ENCODE measurements around the gene IGFBP6.

IGFBP6 gene, protein sequence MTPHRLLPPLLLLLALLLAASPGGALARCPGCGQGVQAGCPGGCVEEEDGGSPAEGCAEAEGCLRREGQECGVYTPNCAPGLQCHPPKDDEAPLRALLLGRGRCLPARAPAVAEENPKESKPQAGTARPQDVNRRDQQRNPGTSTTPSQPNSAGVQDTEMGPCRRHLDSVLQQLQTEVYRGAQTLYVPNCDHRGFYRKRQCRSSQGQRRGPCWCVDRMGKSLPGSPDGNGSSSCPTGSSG

DNA sequence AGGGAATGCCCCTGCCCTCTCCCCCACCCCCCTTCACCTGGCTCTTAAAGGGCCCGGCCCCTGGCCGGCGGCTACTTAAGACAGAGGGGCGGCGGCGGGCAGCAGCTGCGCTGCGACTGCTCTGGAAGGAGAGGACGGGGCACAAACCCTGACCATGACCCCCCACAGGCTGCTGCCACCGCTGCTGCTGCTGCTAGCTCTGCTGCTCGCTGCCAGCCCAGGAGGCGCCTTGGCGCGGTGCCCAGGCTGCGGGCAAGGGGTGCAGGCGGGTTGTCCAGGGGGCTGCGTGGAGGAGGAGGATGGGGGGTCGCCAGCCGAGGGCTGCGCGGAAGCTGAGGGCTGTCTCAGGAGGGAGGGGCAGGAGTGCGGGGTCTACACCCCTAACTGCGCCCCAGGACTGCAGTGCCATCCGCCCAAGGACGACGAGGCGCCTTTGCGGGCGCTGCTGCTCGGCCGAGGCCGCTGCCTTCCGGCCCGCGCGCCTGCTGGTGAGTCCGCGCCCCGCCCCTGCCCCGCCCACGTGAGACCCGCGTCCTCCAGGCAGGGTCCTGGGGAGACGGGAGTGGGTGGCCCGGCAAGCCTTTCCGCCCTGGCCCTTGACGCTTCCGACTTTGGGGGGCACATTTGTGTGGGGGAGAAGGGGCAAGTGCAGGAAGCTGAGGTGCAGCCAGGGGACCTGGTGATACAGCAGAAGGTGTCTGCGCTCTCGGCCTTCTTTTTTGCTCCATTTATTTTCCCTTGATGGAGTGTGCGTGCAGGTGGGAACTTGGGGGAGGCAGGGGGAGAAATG, at the start of gene IGFBP6:
TSS of gene IGFBP6 (plus strand) at position 104 of the 790 bp plus-strand sequence. CDS start at position 155, 51 bp downstream.
- no peak for DNase-seq (ENCODE audit: low read depth in 2 of 2, low spot score in 1 of 2)

DNA sequence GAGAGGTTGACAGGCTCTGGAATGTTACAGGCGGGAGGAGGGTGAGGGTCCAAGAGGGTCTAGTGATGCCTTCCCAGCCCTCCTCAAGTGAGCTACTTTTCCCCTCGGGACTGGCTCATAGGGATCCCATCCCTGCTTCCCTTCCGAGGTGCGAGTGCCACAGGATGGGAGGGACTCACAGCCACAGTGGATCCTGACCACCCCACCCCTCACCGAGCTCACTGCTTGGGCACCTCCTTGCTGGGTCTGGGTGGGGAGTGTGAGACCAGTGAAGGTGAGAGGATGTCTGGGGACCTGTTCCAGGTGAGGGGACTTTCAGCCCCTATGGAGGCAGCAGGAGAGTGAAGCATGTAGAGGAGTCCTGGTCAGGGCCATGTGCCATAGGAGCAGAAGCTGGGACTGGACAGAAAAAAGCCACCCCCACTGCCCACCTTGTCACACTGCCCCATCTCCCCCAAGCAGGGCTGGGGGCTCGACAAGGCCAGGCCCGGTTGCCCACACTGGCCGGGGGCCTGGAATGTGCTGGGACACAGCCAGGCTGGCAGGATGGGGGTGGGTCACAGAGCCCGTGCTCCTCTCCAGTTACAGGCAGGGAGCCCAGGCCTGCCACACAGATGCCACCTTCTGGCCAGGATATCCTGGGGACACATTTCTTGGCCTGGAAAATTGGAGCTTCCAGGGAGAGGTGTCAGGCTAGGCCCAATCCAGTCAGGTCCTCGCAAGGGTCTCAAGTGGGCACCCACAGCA, 49.3 kb upstream of the IGFBP6 start:
- no peak for DNase-seq (ENCODE audit: low read depth in 2 of 2, low spot score in 1 of 2)

DNA sequence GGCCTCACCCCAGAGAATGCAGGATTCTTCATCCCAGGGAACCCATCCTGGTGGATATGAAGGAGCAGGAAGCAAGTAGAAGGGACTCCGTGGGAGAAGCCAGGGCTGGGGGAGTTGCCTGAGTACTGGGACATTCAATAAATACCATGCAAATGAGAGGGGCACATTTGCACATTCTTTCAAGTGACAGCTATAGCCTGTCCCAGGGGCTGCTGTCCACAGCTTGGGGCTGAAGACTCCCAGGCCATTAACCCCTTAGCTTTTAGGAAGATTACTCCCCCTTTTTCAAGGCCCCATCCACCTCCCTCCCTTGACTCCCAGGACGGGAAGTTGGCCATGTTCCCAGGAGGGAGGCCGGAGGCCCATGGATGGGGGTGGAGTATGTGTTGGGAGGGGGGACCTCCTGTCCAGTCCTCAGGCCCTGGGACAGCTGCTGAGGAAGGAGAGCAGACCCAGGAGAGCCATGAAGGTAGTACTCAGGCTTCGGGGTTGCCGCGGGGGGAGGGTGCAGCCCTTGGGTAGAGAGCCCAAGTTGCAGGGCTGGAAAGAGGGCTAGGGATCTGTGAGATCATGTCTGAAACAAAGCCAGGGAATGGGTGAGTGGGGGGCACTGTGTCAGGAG, 48.6 kb upstream of the IGFBP6 start:
- no peak for DNase-seq (ENCODE audit: low read depth in 2 of 2, low spot score in 1 of 2)

GRCh38 chr12:53049571-53050318, 47.7 kb upstream of the IGFBP6 start, which contains the start of gene TNS2:
Gene TNS2 (plus strand): TSS chr12:53050065. CDS start chr12:53050186, 121 bp downstream.
- DNase-seq (ENCODE audit: low read depth in 2 of 2, low spot score in 1 of 2): no peak

DNA sequence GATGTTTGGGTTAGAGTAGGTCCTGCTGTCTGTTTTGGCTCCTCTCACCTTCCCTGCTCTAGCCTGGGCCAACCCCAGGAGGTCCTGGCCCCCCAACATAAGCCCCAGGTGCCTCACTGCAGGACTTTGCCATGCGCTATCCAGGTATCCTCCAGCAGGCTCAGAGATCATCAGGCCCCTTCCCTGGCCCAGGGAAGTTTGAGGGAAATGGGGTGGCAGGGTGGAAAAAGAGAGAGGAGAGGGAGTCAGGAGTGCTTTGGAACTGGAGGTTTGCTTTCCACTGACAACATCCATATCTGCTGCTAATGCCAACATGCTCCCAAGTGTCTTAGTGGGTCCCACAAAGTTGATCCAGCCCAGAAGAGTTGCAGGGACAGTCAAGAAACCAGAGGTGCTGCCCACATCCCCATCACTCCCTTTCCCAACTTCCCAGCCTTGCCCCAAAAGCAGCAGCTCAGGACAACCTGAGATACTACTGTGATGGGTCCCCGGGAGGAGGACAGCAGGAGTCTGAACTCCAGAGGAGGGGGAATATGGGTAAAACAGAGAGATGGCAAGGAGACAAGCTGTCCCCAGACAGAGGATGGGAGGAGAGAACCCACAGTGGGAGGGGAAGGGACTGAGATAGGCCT, 46.9 kb upstream of the IGFBP6 start:
- no peak for DNase-seq (ENCODE audit: low read depth in 2 of 2, low spot score in 1 of 2)

GRCh38 chr12:53051058-53051880, 46.2 kb upstream of the IGFBP6 start:
- no peak for DNase-seq (ENCODE audit: low read depth in 2 of 2, low spot score in 1 of 2)

DNA sequence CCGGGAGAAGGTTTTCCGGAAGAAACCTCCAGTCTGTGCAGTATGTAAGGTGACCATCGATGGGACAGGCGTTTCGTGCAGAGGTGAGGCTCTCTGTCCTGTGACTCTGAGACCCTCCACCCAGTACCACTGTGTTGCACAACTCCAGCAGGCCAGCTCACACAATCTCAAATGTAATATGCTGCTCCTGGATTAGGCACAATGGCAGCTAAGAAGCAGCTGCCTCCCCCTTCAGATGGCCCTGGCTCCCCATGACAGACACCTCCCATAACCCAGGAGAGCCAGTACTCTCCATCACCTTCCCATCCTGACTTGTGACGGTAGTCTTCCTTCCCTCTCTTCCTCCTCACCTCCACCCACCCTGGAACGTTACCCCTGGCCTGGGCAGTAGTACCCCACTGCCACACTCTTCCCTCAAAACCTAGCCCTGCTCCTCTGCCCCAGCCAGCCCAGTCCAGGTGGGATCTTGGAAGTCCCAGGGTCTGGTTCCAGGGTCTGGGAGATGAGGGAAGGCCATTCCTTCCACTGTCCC, 45.5 kb upstream of the IGFBP6 start:
- DNase-seq (ENCODE audit: low read depth in 2 of 2, low spot score in 1 of 2): no peak

DNA sequence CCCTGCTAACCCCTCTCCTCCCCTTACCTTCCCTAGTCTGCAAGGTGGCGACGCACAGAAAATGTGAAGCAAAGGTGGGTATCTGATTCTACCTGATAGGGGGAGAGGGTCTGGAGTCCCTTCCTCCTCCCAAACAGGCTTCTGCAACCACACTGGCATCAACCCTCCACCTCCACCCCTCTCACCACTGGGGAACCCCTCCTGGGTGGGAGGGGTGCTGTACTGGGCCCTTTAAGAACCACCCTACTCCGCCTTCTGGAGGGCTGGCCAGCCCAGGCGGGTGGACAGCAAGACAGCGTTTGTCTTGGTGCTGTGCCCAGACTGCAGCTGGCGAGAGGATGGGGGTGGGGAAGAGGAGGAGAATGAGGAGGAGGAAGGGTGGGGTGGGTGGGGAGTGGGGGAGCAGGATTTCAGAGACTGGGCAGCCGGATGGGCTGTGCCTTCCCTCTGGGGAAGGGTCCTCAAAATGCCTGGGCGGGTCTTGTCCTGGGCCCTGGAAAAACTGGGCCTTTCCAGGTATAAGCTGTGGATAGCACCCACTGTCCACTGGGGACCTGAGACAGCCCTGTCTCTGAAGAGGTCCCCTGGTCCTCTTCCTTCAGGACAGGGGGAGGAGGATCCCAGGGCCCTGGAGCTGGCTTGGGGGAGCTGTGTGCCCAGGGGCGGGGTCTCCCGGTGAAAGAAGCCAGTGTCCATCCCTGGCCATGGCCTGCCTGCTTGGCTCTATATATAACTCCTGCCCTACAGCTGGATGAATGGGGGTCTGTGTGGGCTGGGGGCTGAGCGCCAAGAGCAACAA, 44.8 kb upstream of the IGFBP6 start:
- DNase-seq (ENCODE audit: low read depth in 2 of 2, low spot score in 1 of 2): no peak

DNA sequence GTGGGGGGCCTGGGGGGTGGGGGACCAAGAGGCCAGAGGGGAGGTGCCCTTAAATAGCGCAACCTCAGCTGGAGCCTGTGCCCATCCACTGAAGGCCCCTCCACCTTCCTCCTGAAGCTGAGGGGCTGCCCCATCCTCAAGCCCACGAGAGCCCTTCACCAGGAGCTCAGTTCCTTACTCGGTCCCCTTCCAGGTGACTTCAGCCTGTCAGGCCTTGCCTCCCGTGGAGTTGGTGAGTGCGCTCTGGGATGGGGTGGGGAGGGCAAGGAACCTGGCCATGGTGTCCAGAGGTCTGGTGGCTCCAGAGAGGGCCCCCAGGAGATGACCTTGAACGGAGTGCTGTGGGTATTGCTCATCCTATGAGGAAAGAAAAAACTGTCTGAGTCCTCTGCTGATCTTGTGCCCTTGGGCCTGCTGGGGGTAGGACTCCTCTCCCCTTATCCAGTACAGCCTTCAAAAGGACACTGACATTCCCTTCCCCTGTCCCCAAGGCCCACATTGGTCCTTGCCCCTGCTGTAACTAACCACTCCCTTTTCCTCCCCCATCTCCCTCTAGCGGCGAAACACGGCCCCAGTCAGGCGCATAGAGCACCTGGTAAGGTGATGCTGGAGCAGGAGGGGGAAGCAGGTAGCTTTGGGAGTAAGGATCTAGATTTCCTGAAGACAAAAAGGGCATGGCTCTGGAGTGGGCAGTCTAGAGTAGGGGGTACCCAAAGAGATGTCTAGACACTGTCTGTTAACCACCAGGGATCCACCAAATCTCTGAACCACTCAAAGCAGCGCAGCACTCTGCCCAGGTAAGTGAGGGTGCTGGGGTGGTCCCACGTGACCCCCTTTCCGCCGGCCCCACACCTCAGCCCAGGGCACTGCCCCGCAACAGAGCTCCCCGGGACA, 44.0 kb upstream of the IGFBP6 start:
- peak in 1 of 2 donors; percentile 20 for DNase-seq (ENCODE audit: low read depth in 2 of 2, low spot score in 1 of 2)

DNA sequence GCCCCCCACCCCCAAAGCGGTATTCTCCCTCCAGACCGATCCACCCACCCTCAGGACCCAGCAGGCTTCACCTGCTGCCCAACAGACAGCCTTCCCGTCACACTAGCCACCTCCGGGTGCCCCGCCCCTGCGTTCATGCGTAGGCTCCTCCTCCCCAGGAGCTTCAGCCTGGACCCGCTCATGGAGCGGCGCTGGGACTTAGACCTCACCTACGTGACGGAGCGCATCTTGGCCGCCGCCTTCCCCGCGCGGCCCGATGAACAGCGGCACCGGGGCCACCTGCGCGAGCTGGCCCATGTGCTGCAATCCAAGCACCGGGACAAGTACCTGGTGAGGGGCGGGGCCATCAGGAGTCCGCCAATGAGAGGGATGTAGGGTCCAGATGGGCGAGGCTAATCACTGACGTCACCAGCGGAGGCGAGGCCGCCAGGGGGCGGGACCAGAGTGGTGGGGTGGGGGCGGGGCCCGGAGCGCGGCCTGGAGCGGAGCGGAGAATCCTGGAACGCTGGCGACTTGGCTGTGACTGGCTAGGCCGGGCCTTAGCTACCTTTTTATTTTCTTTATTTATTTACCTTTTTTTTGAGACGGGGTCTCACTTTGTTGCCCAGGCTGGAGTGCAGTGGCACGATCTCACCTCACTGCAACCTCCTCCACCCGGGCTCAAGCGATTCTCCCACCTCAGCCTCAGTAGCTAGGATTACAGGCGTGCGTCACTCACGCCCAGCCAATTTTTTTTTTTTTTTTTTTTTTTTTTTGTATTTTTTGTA, 43.2 kb upstream of the IGFBP6 start:
- DNase-seq (ENCODE audit: low read depth in 2 of 2, low spot score in 1 of 2): peak; percentile 85 to 90

DNA sequence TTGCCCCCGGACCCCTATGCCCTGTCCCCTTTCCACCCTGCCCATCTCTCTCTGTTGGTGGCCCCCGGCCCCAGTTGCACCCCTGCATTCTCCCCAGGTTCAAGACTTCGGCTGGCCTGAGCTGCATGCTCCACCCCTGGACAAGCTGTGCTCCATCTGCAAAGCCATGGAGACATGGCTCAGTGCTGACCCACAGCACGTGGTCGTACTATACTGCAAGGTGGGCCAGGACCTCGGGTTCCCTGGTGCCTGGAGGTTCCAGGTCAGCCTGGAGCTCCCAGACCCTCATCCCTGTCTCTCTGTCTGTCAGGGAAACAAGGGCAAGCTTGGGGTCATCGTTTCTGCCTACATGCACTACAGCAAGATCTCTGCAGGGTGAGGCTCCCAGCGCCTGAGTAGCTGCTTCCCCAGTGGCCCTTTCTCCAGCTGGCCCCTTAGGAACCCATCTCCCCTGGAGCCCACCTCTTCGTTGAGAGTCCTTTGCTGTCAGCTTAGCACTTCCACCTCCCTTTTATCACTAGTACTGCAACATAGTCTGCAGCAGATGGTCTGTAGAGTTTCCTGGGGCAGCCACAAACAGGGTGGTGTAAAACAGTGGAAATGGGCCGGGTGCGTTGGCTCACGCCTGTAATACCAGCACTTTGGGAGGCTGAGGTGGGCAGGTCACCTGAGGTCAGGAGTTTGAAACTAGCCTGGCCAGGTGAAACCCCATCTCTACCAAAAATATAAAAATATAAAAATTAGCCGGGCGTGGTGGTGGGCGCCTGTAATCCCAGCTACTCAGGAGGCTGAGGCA, 41.8 kb upstream of the IGFBP6 start:
- DNase-seq (ENCODE audit: low read depth in 2 of 2, low spot score in 1 of 2): no peak

DNA sequence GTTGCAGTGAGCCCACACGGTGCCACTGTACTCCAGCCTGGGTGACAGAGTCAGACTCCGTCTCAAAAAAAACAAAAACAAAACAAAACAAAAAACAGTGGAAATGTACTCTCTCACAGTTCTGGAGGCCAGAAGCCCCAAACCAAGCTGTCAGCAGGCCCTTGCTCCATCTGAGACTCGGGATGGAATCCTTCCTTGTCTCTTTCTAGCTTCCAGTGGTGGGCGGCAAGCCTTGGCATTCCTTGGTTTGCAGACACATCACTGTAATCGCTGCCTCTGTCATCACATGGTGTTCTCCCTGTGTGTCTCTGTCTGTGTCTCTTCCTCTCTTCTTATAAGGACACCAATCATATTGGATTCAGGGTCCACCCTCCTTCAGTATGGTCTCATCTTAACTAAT, 41.2 kb upstream of the IGFBP6 start:
- no peak for DNase-seq (ENCODE audit: low read depth in 2 of 2, low spot score in 1 of 2)

GRCh38 chr12:53056901-53057300, 40.6 kb upstream of the IGFBP6 start:
- DNase-seq (ENCODE audit: low read depth in 2 of 2, low spot score in 1 of 2): no peak

- DNase-seq (ENCODE audit: low read depth in 2 of 2, low spot score in 1 of 2): no peak
Observed at GRCh38 chr12:53057816-53058500, 39.5 kb upstream of the IGFBP6 start.

All from stimulated activated CD8-positive, alpha-beta memory T cell treated with anti-CD3 and anti-CD28 coated beads, Interleukin-4, amount 100 ng/mL, for 4 hours (primary cell).